Endothelial cell of umbilical vein (primary cell): ENCODE results near the gene PCGF6.

Experiments
- TF ChIP-seq, protein P1 (sequence below), 2 donors: IDR thresholded peaks; 1 replicate in 1 of 2; 2 replicates in 1 of 2; pipeline ENCODE4 v1.5.1; 2011; ENCODE audit warnings: low read length in 2 of 2, mild to moderate bottlenecking in 2 of 2, moderate library complexity in 2 of 2, control low read depth in 1 of 2, inconsistent platforms in 1 of 2, low read depth in 1 of 2; ENCODE audit not compliant: insufficient read depth in 1 of 2; ENCODE audit errors: extremely low read depth in 1 of 2
- TF ChIP-seq, protein P2 (sequence below): IDR thresholded peaks from 2 replicates; pipeline ENCODE4 v1.6.1; 2011; ENCODE audit not compliant: insufficient read depth, insufficient read length

DNA sequence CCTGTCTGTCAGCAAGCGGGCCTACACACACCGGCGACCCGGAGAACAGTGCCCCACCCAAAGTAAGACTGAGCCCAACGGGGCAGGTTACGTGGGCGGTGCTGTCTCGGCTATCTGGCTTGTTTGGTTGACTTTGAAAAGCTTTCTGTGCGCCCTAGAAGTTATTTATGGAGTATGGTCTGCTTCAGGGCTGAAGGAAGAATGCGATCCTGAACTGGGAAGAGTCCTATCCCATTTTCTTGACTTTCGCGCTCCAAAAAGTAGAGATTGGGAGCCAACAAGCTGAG, 72.5 kb downstream of the PCGF6 start:
- TF ChIP-seq, protein P1, sequence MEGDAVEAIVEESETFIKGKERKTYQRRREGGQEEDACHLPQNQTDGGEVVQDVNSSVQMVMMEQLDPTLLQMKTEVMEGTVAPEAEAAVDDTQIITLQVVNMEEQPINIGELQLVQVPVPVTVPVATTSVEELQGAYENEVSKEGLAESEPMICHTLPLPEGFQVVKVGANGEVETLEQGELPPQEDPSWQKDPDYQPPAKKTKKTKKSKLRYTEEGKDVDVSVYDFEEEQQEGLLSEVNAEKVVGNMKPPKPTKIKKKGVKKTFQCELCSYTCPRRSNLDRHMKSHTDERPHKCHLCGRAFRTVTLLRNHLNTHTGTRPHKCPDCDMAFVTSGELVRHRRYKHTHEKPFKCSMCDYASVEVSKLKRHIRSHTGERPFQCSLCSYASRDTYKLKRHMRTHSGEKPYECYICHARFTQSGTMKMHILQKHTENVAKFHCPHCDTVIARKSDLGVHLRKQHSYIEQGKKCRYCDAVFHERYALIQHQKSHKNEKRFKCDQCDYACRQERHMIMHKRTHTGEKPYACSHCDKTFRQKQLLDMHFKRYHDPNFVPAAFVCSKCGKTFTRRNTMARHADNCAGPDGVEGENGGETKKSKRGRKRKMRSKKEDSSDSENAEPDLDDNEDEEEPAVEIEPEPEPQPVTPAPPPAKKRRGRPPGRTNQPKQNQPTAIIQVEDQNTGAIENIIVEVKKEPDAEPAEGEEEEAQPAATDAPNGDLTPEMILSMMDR (IDR thresholded peaks at IDR 0.05; ENCODE audit: extremely low read depth in 1 of 2, insufficient read depth in 1 of 2, low read depth in 1 of 2, low read length in 2 of 2), result no peak
- TF ChIP-seq, protein P2, sequence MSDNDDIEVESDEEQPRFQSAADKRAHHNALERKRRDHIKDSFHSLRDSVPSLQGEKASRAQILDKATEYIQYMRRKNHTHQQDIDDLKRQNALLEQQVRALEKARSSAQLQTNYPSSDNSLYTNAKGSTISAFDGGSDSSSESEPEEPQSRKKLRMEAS, result no peak
